Occipital lobe (tissue), 2 donors: ENCODE results near the gene ZSCAN18. TPM values are rescaled to one million over a fixed set of nuclear protein-coding genes. Genes with fewer than 3 reads are reported as not detected.

Source experiments
- DNase-seq: peaks from one replicate; lab custom pipeline; 2025; lab: John Stamatoyannopoulos, UW
- total RNA-seq: library from RNA; depleted of rRNA; stranded (reverse); fragments of >200 nt; gene quantifications from one replicate; pipeline ENCODE4 v1.2.3, GENCODE V29; 2014

Gene ZSCAN18
- total RNA-seq, 1 donor from 2014 or later = 87.0 TPM

- no peak for DNase-seq
Measured at GRCh38 chr19:58044886-58045285, 53.1 kb downstream of the ZSCAN18 start.

GRCh38 chr19:58044391-58044790, 53.6 kb downstream of the ZSCAN18 start:
- no peak for DNase-seq

GRCh38 chr19:58042495-58043340, 55.3 kb downstream of the ZSCAN18 start:
- no peak for DNase-seq

- DNase-seq = no peak
Measured at GRCh38 chr19:58040751-58041525, 57.1 kb downstream of the ZSCAN18 start.

- no peak for DNase-seq
Measured at GRCh38 chr19:58038688-58039204, 59.3 kb downstream of the ZSCAN18 start.

- DNase-seq = no peak
Measured at GRCh38 chr19:58037927-58038687, 59.9 kb downstream of the ZSCAN18 start.

GRCh38 chr19:58035863-58036262, 62.2 kb downstream of the ZSCAN18 start:
- no peak for DNase-seq

GRCh38 chr19:58034477-58034793, 63.6 kb downstream of the ZSCAN18 start:
- no peak for DNase-seq

Other genes starting within 250 kb of the ZSCAN18 start
- 34.5 TPM for gene ZNF587, start 248.4 kb downstream of the ZSCAN18 start, total RNA-seq
- gene ZNF814, start 209.2 kb downstream of the ZSCAN18 start, total RNA-seq = 32.8 TPM
- 39.3 TPM for gene ZNF417, start 181.6 kb downstream of the ZSCAN18 start, total RNA-seq
- gene ZNF418, start 162.8 kb downstream of the ZSCAN18 start, total RNA-seq = 64.3 TPM
- 15.6 TPM for gene ZNF256, start 150.5 kb downstream of the ZSCAN18 start, total RNA-seq
- not detected for gene C19orf18, start 123.7 kb downstream of the ZSCAN18 start, total RNA-seq
- 57.1 TPM for gene ZNF606, start 95.4 kb downstream of the ZSCAN18 start, total RNA-seq
- 0.62 TPM for gene ZSCAN1, start 64.2 kb downstream of the ZSCAN18 start, total RNA-seq
- 13.4 TPM for gene ZNF135, start 38.9 kb downstream of the ZSCAN18 start, total RNA-seq
- gene ZNF329, start 52.6 kb upstream of the ZSCAN18 start, total RNA-seq = 28.4 TPM
- gene ZNF274, start 84.8 kb upstream of the ZSCAN18 start, total RNA-seq = 25.1 TPM
- gene ZNF544, start 130.7 kb upstream of the ZSCAN18 start, total RNA-seq = 63.8 TPM
- 17.2 TPM for gene ZNF8, start 180.7 kb upstream of the ZSCAN18 start, total RNA-seq
- 20.6 TPM for gene ERVK3-1, start 207.1 kb upstream of the ZSCAN18 start, total RNA-seq
- 3.0 TPM for gene ZSCAN22, start 228.8 kb upstream of the ZSCAN18 start, total RNA-seq